H9 (cell line): ENCODE results near the gene CNMD. TPM values are rescaled to one million over a fixed set of nuclear protein-coding genes. Genes with fewer than 3 reads are reported as not detected.

Experiments used
- DNase-seq: peaks from one replicate; pipeline ENCODE4 v3.0.0-alpha.2; 2017
- H2AFZ ChIP-seq: one replicate; pipeline ENCODE4 v1.6.1; 2013; ENCODE audit warnings: mild to moderate bottlenecking, low read length, control low read depth, moderate library complexity
- H2AK5ac ChIP-seq: 2 replicates; pipeline ENCODE4 v1.6.1; 2013; ENCODE audit warnings: low read length, control low read depth, mixed read lengths; ENCODE audit not compliant: insufficient read length
- H2BK120ac ChIP-seq: one replicate; pipeline ENCODE4 v1.6.1; 2013; ENCODE audit warnings: low read depth, mild to moderate bottlenecking, low read length, control low read depth, inconsistent platforms; ENCODE audit not compliant: poor library complexity, severe bottlenecking
- H2BK12ac ChIP-seq: 2 replicates; pipeline ENCODE4 v1.6.1; 2013; ENCODE audit warnings: low read length, control low read depth, mixed read lengths, low read depth; ENCODE audit not compliant: insufficient read length
- H2BK15ac ChIP-seq: 2 replicates; pipeline ENCODE4 v1.6.1; 2013; ENCODE audit warnings: low read depth, low read length, control low read depth
- H2BK20ac ChIP-seq: one replicate; pipeline ENCODE4 v1.6.1; 2013; ENCODE audit warnings: low read depth, mild to moderate bottlenecking, low read length, control low read depth, inconsistent platforms; ENCODE audit not compliant: poor library complexity, severe bottlenecking
- H2BK5ac ChIP-seq: 2 replicates; pipeline ENCODE4 v1.6.1; 2013; ENCODE audit warnings: low read length, control low read depth, mixed read lengths; ENCODE audit not compliant: insufficient read length
- H3K14ac ChIP-seq: 2 replicates; pipeline ENCODE4 v1.6.1; 2013; ENCODE audit warnings: low read length, control low read depth; ENCODE audit not compliant: insufficient read depth
- H3K18ac ChIP-seq: 2 replicates; pipeline ENCODE4 v1.6.1; 2013; ENCODE audit warnings: low read depth, mild to moderate bottlenecking, mixed read lengths, low read length, control low read depth; ENCODE audit not compliant: insufficient read length
- H3K23ac ChIP-seq: 2 replicates; pipeline ENCODE4 v1.6.1; 2013; ENCODE audit warnings: low read length, control low read depth, mixed read lengths, low read depth; ENCODE audit not compliant: insufficient read length
- H3K23me2 ChIP-seq: 2 replicates; pipeline ENCODE4 v1.6.1; 2013; ENCODE audit warnings: low read depth, mild to moderate bottlenecking, mixed read lengths, low read length, control low read depth; ENCODE audit not compliant: insufficient read length, poor library complexity, severe bottlenecking
- H3K27ac ChIP-seq: 2 replicates; pipeline ENCODE4 v1.5.1; 2013; ENCODE audit warnings: low read length, control low read depth, mixed read lengths, low read depth; ENCODE audit not compliant: insufficient read length
- H3K27me3 ChIP-seq: 2 replicates; pipeline ENCODE4 v1.6.1; 2013; ENCODE audit warnings: low read length, control low read depth, inconsistent platforms; ENCODE audit not compliant: insufficient read depth
- H3K4ac ChIP-seq: 2 replicates; pipeline ENCODE4 v1.6.1; 2013; ENCODE audit warnings: low read depth, mild to moderate bottlenecking, control low read depth, inconsistent platforms, low read length, moderate library complexity
- H3K4me1 ChIP-seq: 2 replicates; pipeline ENCODE4 v1.6.1; 2013; ENCODE audit warnings: low read length, control low read depth, inconsistent platforms; ENCODE audit not compliant: insufficient read depth
- H3K4me2 ChIP-seq: 2 replicates; pipeline ENCODE4 v1.6.1; 2013; ENCODE audit warnings: low read length, control low read depth, mixed read lengths; ENCODE audit not compliant: insufficient read length, insufficient read depth
- H3K56ac ChIP-seq: 2 replicates; pipeline ENCODE4 v1.6.1; 2013; ENCODE audit warnings: low read depth, mild to moderate bottlenecking, mixed read lengths, low read length, control low read depth; ENCODE audit not compliant: insufficient read length
- H3K79me1 ChIP-seq: 2 replicates; pipeline ENCODE4 v1.6.1; 2013; ENCODE audit warnings: low read depth, mild to moderate bottlenecking, moderate library complexity, low read length, control low read depth, inconsistent platforms; ENCODE audit not compliant: insufficient read depth, poor library complexity, severe bottlenecking
- H3K79me2 ChIP-seq: 2 replicates; pipeline ENCODE4 v1.6.1; 2013; ENCODE audit warnings: low read length, control low read depth, inconsistent platforms; ENCODE audit not compliant: insufficient read depth
- H3K9ac ChIP-seq: 2 replicates; pipeline ENCODE4 v1.6.1; 2013; ENCODE audit warnings: low read length, control low read depth, mixed read lengths; ENCODE audit not compliant: insufficient read length; ENCODE audit errors: extremely low read depth
- H3K9me3 ChIP-seq: one replicate; pipeline ENCODE4 v1.6.1; 2013; ENCODE audit warnings: low read depth, low read length, inconsistent platforms; ENCODE audit not compliant: control insufficient read depth
- H3T11ph ChIP-seq: one replicate; pipeline ENCODE4 v1.6.1; 2013; ENCODE audit warnings: mild to moderate bottlenecking, low read length, control low read depth, inconsistent platforms
- H4K20me1 ChIP-seq: one replicate; pipeline ENCODE4 v1.6.1; 2013; ENCODE audit not compliant: control insufficient read depth, insufficient read length, insufficient read depth
- H4K5ac ChIP-seq: 2 replicates; pipeline ENCODE4 v1.6.1; 2013; ENCODE audit warnings: low read depth, mild to moderate bottlenecking, mixed read lengths, low read length, control low read depth; ENCODE audit not compliant: insufficient read length
- H4K8ac ChIP-seq: replicated peaks from 2 replicates; pipeline ENCODE4 v1.6.1; 2013; ENCODE audit warnings: low read length, control low read depth, mixed read lengths, low read depth; ENCODE audit not compliant: insufficient read length
- H4K91ac ChIP-seq: 2 replicates; pipeline ENCODE4 v1.6.1; 2013; ENCODE audit warnings: low read depth, mild to moderate bottlenecking, moderate library complexity, mixed read lengths, low read length, control low read depth; ENCODE audit not compliant: insufficient read length
- H3K27ac Mint-ChIP-seq, 3 experiments: 2 replicates in 2 of 3; 3 replicates in 1 of 3; pipeline ENCODE4 v1.8.0; 2020 to 2021; ENCODE audit warnings: mixed read lengths in 3 of 3, mild to moderate bottlenecking in 1 of 3, moderate library complexity in 1 of 3
- H3K27me3 Mint-ChIP-seq: 2 replicates; pipeline ENCODE4 v1.8.0; 2021; ENCODE audit warnings: low read depth, mild to moderate bottlenecking, moderate library complexity, mixed read lengths
- H3K36me3 Mint-ChIP-seq, 3 experiments: 2 replicates in 2 of 3; 3 replicates in 1 of 3; pipeline ENCODE4 v1.8.0; 2020 to 2021; ENCODE audit warnings: low read depth in 3 of 3, mixed read lengths in 3 of 3; ENCODE audit not compliant: insufficient read depth in 1 of 3
- H3K4me1 Mint-ChIP-seq, 2 experiments: 2 replicates each; pipeline ENCODE4 v1.8.0; 2020; ENCODE audit warnings: mixed read lengths in 2 of 2
- H3K4me3 Mint-ChIP-seq, 2 experiments: 2 replicates in 1 of 2; 3 replicates in 1 of 2; pipeline ENCODE4 v1.8.0; 2020 to 2021; ENCODE audit warnings: mild to moderate bottlenecking in 2 of 2, mixed read lengths in 2 of 2, moderate library complexity in 1 of 2
- H3K9me3 Mint-ChIP-seq, 2 experiments: 2 replicates in 1 of 2; 3 replicates in 1 of 2; pipeline ENCODE4 v1.8.0; 2020; ENCODE audit warnings: mild to moderate bottlenecking in 2 of 2, mixed read lengths in 2 of 2, moderate library complexity in 1 of 2
- CTCF ChIP-seq: fragments of 200-600 bp; sonication (generic); conservative IDR thresholded peaks from 3 replicates; pipeline ENCODE4 v1.8.0; 2021; ENCODE audit warnings: antibody characterized with exemption, mild to moderate bottlenecking
- WGBS: extraction: QIAGEN DNeasy Blood & Tissue Kit; methylation state at CpG from one replicate; pipeline ENCODE4 v1.1.7; 2013; ENCODE audit warnings: missing lambda C conversion rate, low lambda C conversion rate, mixed read lengths; ENCODE audit not compliant: insufficient read length; ENCODE audit errors: extremely low coverage; 5-methylcytosine and 5-hydroxymethylcytosine counted together
- total RNA-seq: library from RNA; stranded (reverse); gene quantifications from 2 replicates; pipeline ENCODE4 v1.2.1, GENCODE V29; 2021

CNMD gene
- total RNA-seq, 1 experiment from 2014 or later = 96.0 TPM

DNA sequence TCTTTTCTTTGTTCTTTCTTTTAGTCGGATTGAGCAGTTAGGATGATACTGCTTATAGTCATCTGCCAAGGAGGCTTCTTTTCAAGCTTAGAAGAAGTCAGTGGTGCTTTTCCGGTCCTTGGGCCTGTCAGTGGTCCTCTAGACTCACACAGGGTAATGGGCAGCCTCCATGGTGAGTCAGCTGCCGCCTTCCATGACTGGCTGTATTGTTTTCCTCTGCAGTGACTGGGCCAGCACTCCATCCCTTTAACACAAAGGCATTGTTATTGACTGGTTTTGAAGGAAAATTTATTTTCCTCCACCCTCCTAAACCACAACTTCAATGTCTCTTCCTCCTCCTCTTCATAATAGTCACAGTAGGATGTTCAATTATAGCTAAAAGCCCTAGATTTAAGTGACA lies 47.1 kb upstream of the CNMD start:
- WGBS = no CpG with 5 or more reads among the region's 3 CpGs
- H2BK20ac ChIP-seq = no peak overlapping the region
- H3K4me1 ChIP-seq = peaks cover 8% of the 10 kb centered on the region
- no peaks in the 10 kb centered on the region; a peak in 1 of 7 replicates for H3K36me3 Mint-ChIP-seq
- no peaks in the 10 kb centered on the region for H3K79me2 ChIP-seq
- no peak overlapping the region for H4K5ac ChIP-seq
- no peaks in the 10 kb centered on the region for H3K23me2 ChIP-seq
- H3K18ac ChIP-seq = no peak overlapping the region
- H3K27ac ChIP-seq = no peak overlapping the region
- no peak overlapping the region for H2BK15ac ChIP-seq
- H4K91ac ChIP-seq = no peak overlapping the region
- peaks cover 2% of the 10 kb centered on the region; the same call in 1 of the 2 replicates for H3K27me3 Mint-ChIP-seq
- no peak overlapping the region for H3K14ac ChIP-seq
- no peak overlapping the region for H2AK5ac ChIP-seq
- H2BK120ac ChIP-seq = no peak overlapping the region
- no peak overlapping the region for H3T11ph ChIP-seq
- H3K4me3 Mint-ChIP-seq = no peak overlapping the region
- TF ChIP-seq CTCF = no peak
- peaks cover 19 to 20% of the 10 kb centered on the region in 2 experiments for H3K4me1 Mint-ChIP-seq
- H3K23ac ChIP-seq = no peak overlapping the region
- H3K27ac Mint-ChIP-seq = no peak overlapping the region
- H4K8ac ChIP-seq = no peak overlapping the region
- no peaks in the 10 kb centered on the region for H3K9me3 Mint-ChIP-seq
- no peaks in the 10 kb centered on the region for H3K27me3 ChIP-seq
- H3K4me2 ChIP-seq = no peak overlapping the region
- no peak for DNase-seq
- no peak overlapping the region for H3K9ac ChIP-seq
- no peaks in the 10 kb centered on the region for H4K20me1 ChIP-seq
- no peak overlapping the region for H2BK12ac ChIP-seq
- H3K4ac ChIP-seq = no peak overlapping the region
- no peak overlapping the region for H3K56ac ChIP-seq
- H2BK5ac ChIP-seq = no peak overlapping the region
- no peaks in the 10 kb centered on the region for H3K9me3 ChIP-seq
- no peaks in the 10 kb centered on the region for H3K79me1 ChIP-seq
- no peak overlapping the region for H2AFZ ChIP-seq
